Mucosa of stomach (tissue), 1 donor: Measurements from ENCODE around the gene FGD3.

ENCODE experiments used
- H3K27me3 ChIP-seq: one replicate; pipeline ENCODE4 v1.7.0; 2013; ENCODE audit warnings: mild to moderate bottlenecking, low read length; ENCODE audit not compliant: control insufficient read depth, insufficient read depth
- H3K36me3 ChIP-seq: one replicate; pipeline ENCODE4 v1.7.0; 2013; ENCODE audit warnings: low read length; ENCODE audit not compliant: control insufficient read depth, insufficient read depth
- H3K4me1 ChIP-seq: one replicate; pipeline ENCODE4 v1.7.0; 2013; ENCODE audit warnings: mild to moderate bottlenecking, low read length; ENCODE audit not compliant: control insufficient read depth, insufficient read depth
- H3K4me3 ChIP-seq: one replicate; pipeline ENCODE4 v1.7.0; 2013; ENCODE audit warnings: low read length
- H3K9ac ChIP-seq: one replicate; pipeline ENCODE4 v1.7.0; 2013; ENCODE audit warnings: mild to moderate bottlenecking, low read length, moderate library complexity
- H3K9me3 ChIP-seq: one replicate; pipeline ENCODE4 v1.7.0; 2013; ENCODE audit warnings: mild to moderate bottlenecking, low read length, moderate library complexity; ENCODE audit not compliant: control insufficient read depth
- donor health status: Pancreatic carcinoma.

FGD3 gene

GRCh38 chr9:93045521-93045920 lies 98.2 kb downstream of the FGD3 start:
- H3K9ac ChIP-seq, result no peak overlapping the region
- no peaks in the 10 kb centered on the region for H3K9me3 ChIP-seq
- H3K4me1 ChIP-seq, result no peaks in the 10 kb centered on the region
- no peaks in the 10 kb centered on the region for H3K27me3 ChIP-seq
- H3K36me3 ChIP-seq, result no peaks in the 10 kb centered on the region
- no peak overlapping the region for H3K4me3 ChIP-seq

GRCh38 chr9:93048566-93049448 lies 101.5 kb downstream of the FGD3 start:
- H3K4me3 ChIP-seq, result no peak overlapping the region
- no peak overlapping the region for H3K9ac ChIP-seq
- no peaks in the 10 kb centered on the region for H3K4me1 ChIP-seq
- H3K27me3 ChIP-seq, result no peaks in the 10 kb centered on the region
- H3K9me3 ChIP-seq, result no peaks in the 10 kb centered on the region
- no peaks in the 10 kb centered on the region for H3K36me3 ChIP-seq

GRCh38 chr9:93049491-93049890 lies 102.2 kb downstream of the FGD3 start:
- Histone ChIP-seq H3K4me3 (no peak overlapping the region), H3K36me3 (no peaks in the 10 kb centered on the region)

GRCh38 chr9:93050231-93050630 lies 102.9 kb downstream of the FGD3 start:
- H3K9me3 ChIP-seq, result no peaks in the 10 kb centered on the region
- no peaks in the 10 kb centered on the region for H3K36me3 ChIP-seq
- H3K4me1 ChIP-seq, result no peaks in the 10 kb centered on the region
- H3K27me3 ChIP-seq, result no peaks in the 10 kb centered on the region
- no peak overlapping the region for H3K9ac ChIP-seq
- no peak overlapping the region for H3K4me3 ChIP-seq

More at GRCh38 chr9:93049491-93049890, 102.2 kb downstream of the FGD3 start:
- no peaks in the 10 kb centered on the region for H3K27me3 ChIP-seq
- no peaks in the 10 kb centered on the region for H3K9me3 ChIP-seq
- H3K4me1 ChIP-seq, result no peaks in the 10 kb centered on the region
- H3K9ac ChIP-seq, result no peak overlapping the region

GRCh38 chr9:93051680-93052089 lies 104.4 kb downstream of the FGD3 start:
- no peak overlapping the region for H3K9ac ChIP-seq
- H3K4me1 ChIP-seq, result no peaks in the 10 kb centered on the region
- no peak overlapping the region for H3K4me3 ChIP-seq
- no peaks in the 10 kb centered on the region for H3K36me3 ChIP-seq
- H3K9me3 ChIP-seq, result no peaks in the 10 kb centered on the region
- H3K27me3 ChIP-seq, result no peaks in the 10 kb centered on the region

GRCh38 chr9:93052791-93053540 lies 105.6 kb downstream of the FGD3 start:
- Histone ChIP-seq H3K4me1 (no peaks in the 10 kb centered on the region), H3K27me3 (no peaks in the 10 kb centered on the region), H3K9ac (no peak overlapping the region)

GRCh38 chr9:93053781-93054331 lies 106.5 kb downstream of the FGD3 start:
- no peak overlapping the region for H3K9ac ChIP-seq
- no peaks in the 10 kb centered on the region for H3K4me1 ChIP-seq
- no peaks in the 10 kb centered on the region for H3K27me3 ChIP-seq
- no peaks in the 10 kb centered on the region for H3K36me3 ChIP-seq
- no peaks in the 10 kb centered on the region for H3K9me3 ChIP-seq
- H3K4me3 ChIP-seq, result no peak overlapping the region

More at GRCh38 chr9:93052791-93053540, 105.6 kb downstream of the FGD3 start:
- no peaks in the 10 kb centered on the region for H3K36me3 ChIP-seq
- H3K4me3 ChIP-seq, result no peak overlapping the region
- H3K9me3 ChIP-seq, result no peaks in the 10 kb centered on the region

- Histone ChIP-seq H3K4me3 (no peak overlapping the region), H3K9me3 (no peaks in the 10 kb centered on the region), H3K9ac (no peak overlapping the region), H3K27me3 (no peaks in the 10 kb centered on the region), H3K4me1 (peaks cover 7% of the 10 kb centered on the region), H3K36me3 (no peaks in the 10 kb centered on the region)
Measured at GRCh38 chr9:93054758-93055704, 107.7 kb downstream of the FGD3 start.

- Histone ChIP-seq H3K27me3 (no peaks in the 10 kb centered on the region), H3K9me3 (no peaks in the 10 kb centered on the region), H3K36me3 (no peaks in the 10 kb centered on the region), H3K9ac (no peak overlapping the region), H3K4me3 (no peak overlapping the region), H3K4me1 (peaks cover 23% of the 10 kb centered on the region)
Measured at GRCh38 chr9:93057042-93057702, 109.8 kb downstream of the FGD3 start.

- Histone ChIP-seq H3K36me3 (no peaks in the 10 kb centered on the region), H3K4me1 (peaks cover 26% of the 10 kb centered on the region), H3K9me3 (no peaks in the 10 kb centered on the region), H3K27me3 (no peaks in the 10 kb centered on the region), H3K4me3 (no peak overlapping the region), H3K9ac (no peak overlapping the region)
Measured at GRCh38 chr9:93057703-93058354, 110.5 kb downstream of the FGD3 start.
